AG09319 (cell line): ENCODE measurements around the gene MYLK.

ENCODE experiments used
- DNase-seq: peaks from one replicate; pipeline ENCODE4 v3.0.0-alpha.2; 2010; ENCODE audit warnings: low read depth; ENCODE audit errors: extremely low read depth
- CTCF ChIP-seq: IDR thresholded peaks from 2 replicates; pipeline ENCODE4 v1.5.1; 2011; ENCODE audit warnings: low read depth, mild to moderate bottlenecking, inconsistent platforms, low read length, moderate library complexity

Gene MYLK

GRCh38 chr3:123767564-123768292 lies 116.4 kb downstream of the MYLK start:
- DNase-seq = no peak
- no peak for TF ChIP-seq CTCF

- no peak for DNase-seq
- no peak for TF ChIP-seq CTCF
Measured at GRCh38 chr3:123767009-123767372, 117.1 kb downstream of the MYLK start.

- TF ChIP-seq CTCF = no peak
- no peak for DNase-seq
Measured at GRCh38 chr3:123766193-123767008, 117.7 kb downstream of the MYLK start.

GRCh38 chr3:123765475-123766128 lies 118.5 kb downstream of the MYLK start:
- no peak for DNase-seq
- no peak for TF ChIP-seq CTCF

GRCh38 chr3:123764647-123765046 lies 119.5 kb downstream of the MYLK start:
- DNase-seq = no peak
- TF ChIP-seq CTCF = no peak

GRCh38 chr3:123762805-123763204 lies 121.3 kb downstream of the MYLK start:
- no peak for DNase-seq

More at GRCh38 chr3:123762805-123763204, 121.3 kb downstream of the MYLK start:
- no peak for TF ChIP-seq CTCF
